ENCODE measurements around the gene IP6K1. TPM values are rescaled to one million over a fixed set of nuclear protein-coding genes. Genes with fewer than 3 reads are reported as not detected.

IP6K1 gene
- total RNA-seq, 2 donors from 2014 or later: 24.0 to 30.9 TPM

- Histone ChIP-seq H3K4me1 (peaks cover 0 to 52% of the 10 kb centered on the region in 2 donors), H3K9me3 (no peaks in the 10 kb centered on the region), H3K27me3 (no peaks in the 10 kb centered on the region), H3K36me3 (no peaks in the 10 kb centered on the region), H3K4me3 (peak overlapping the region; percentile 82 to 87), H3K27ac (peak overlapping the region; percentile 93 to 97)
- DNase-seq (ENCODE audit: low spot score): peak; percentile 62
- peak in 1 of 2 donors; percentile 12 for TF ChIP-seq CTCF (IDR thresholded peaks at IDR 0.05)
Observed at GRCh38 chr3:49803465-49804140, 17.3 kb upstream of the IP6K1 start.

DNA sequence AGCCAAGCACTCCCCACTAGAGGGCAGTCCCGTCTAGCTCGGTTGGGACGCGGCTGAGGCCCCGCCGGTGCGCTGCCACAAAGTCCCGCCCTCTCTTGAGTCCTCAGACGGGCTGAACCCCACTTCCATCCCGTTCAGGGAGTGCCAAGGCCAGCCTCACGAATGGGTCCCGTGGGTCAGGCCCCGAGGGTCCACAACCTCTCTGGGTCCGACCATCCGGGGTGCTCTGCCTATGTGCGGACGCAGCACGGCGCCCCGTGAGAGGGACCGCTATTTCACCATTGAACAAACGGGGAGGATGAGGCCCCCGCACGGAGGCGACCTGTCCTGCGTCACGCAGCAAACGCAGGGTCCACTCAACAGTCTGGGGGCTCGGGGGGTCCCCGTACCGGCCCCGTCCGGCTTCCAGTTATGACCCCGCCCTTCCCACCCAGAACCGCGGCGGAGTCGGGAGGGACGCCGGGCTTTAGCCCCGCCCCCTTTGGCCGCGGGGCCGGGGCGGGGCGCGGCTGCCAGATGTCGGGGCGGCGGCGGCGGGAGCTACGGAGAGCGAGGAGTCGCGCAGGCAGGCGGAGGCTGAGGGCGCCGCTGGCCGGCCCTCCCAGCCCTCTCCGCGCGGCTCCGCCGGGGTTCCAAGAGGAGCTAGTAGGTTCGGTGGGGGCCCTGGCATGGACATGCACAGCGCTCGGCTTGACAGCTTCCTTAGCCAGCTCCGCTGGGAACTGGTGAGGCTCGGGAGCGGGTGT, 16.6 kb upstream of the IP6K1 start, which contains the start of gene INKA1:
Gene INKA1, plus strand, starts transcription at position 543 of the 746 bp plus-strand sequence. Its CDS starts 132 bp downstream, at position 675.
- no peaks in the 10 kb centered on the region for H3K9me3 ChIP-seq
- peak within 1 kb of the TSS; percentile 93 to 97 for H3K27ac ChIP-seq
- H3K4me1 ChIP-seq: peaks cover 0 to 52% of the 10 kb centered on the region in 2 donors
- no peaks in the 10 kb centered on the region for H3K27me3 ChIP-seq
- TF ChIP-seq CTCF (IDR thresholded peaks at IDR 0.05): peak in 1 of 2 donors; percentile 93
- peak within 1 kb of the TSS; percentile 82 to 87 for H3K4me3 ChIP-seq
- H3K36me3 ChIP-seq: no peaks in the 10 kb centered on the region
- DNase-seq (ENCODE audit: low spot score): peak; percentile 94

GRCh38 chr3:49801160-49801559, 14.8 kb upstream of the IP6K1 start:
- no peak for TF ChIP-seq CTCF (IDR thresholded peaks at IDR 0.05)
- Histone ChIP-seq H3K9me3 (no peaks in the 10 kb centered on the region), H3K27ac (no peak overlapping the region), H3K4me1 (peaks cover 0 to 34% of the 10 kb centered on the region in 2 donors), H3K27me3 (no peaks in the 10 kb centered on the region), H3K36me3 (no peaks in the 10 kb centered on the region), H3K4me3 (no peak overlapping the region)
- no peak for DNase-seq (ENCODE audit: low spot score)

- Histone ChIP-seq H3K4me3 (no peak within 1 kb of the TSS), H3K27ac (no peak within 1 kb of the TSS), H3K4me1 (peaks cover 0 to 20% of the 10 kb centered on the region in 2 donors), H3K9me3 (no peaks in the 10 kb centered on the region), H3K36me3 (no peaks in the 10 kb centered on the region), H3K27me3 (no peaks in the 10 kb centered on the region)
- peak; percentile 80 for DNase-seq (ENCODE audit: low spot score)
- no peak for TF ChIP-seq CTCF (IDR thresholded peaks at IDR 0.05)
Observed at GRCh38 chr3:49799761-49800160, 13.4 kb upstream of the IP6K1 start, which contains the start of gene CDHR4. Gene CDHR4, minus strand, starts transcription at chr3:49799873. Its CDS starts 61 bp downstream, at chr3:49799812.

DNA sequence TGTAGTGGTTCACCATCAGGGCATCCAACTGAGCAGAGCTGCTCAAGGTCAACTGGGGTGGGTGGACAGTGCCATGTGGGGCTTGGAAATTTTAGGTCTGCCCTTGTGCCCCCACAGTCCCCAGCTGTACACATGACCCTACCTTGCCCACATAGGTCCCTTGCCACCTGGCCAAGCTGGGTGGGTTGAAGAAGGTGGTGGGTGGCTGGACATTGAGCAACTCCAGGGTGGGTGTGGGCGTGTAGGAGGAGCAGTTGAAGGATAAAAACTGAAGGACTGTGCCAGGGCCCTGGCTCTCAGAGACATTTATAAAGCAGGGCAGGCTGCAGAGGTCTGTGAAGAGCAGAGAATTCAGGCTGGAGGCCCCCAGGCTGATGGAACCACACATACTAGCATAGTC, 12.8 kb upstream of the IP6K1 start:
- Histone ChIP-seq H3K36me3 (no peaks in the 10 kb centered on the region), H3K27ac (no peak overlapping the region), H3K4me1 (peaks cover 0 to 14% of the 10 kb centered on the region in 2 donors), H3K9me3 (no peaks in the 10 kb centered on the region), H3K4me3 (no peak overlapping the region), H3K27me3 (no peaks in the 10 kb centered on the region)
- no peak for TF ChIP-seq CTCF (IDR thresholded peaks at IDR 0.05)
- no peak for DNase-seq (ENCODE audit: low spot score)
